NT2/D1 (cell line): ENCODE data around the gene RBM46.

ENCODE experiments used
- SUZ12 ChIP-seq: IDR thresholded peaks from 2 replicates; pipeline ENCODE4 v1.6.1; 2011; ENCODE audit not compliant: insufficient read length, insufficient read depth; ENCODE audit errors: extremely low read depth
- YY1 ChIP-seq: IDR thresholded peaks from 2 replicates; pipeline ENCODE4 v1.6.1; 2011; ENCODE audit not compliant: insufficient read length, insufficient read depth
- ZNF274 ChIP-seq: IDR thresholded peaks from 2 replicates; pipeline ENCODE4 v1.6.1; 2011; ENCODE audit warnings: mild to moderate bottlenecking, low read depth, low read length

- TF ChIP-seq YY1 = no peak
- TF ChIP-seq ZNF274 = no peak
- no peak for TF ChIP-seq SUZ12
These were observed 57.6 kb downstream of the RBM46 start for GRCh38 chr4:154838694-154839093.
